Measurements from ENCODE around the gene PSD2.

Gene PSD2

GRCh38 chr5:139852696-139853095 is 57.1 kb downstream of the PSD2 start:
- Histone ChIP-seq H3K9ac (ENCODE audit: low read depth, low read length) (no peak overlapping the region), H3K4me1 (ENCODE audit: insufficient read depth, low read length) (no peaks in the 10 kb centered on the region), H3K36me3 (ENCODE audit: insufficient read depth, low read length) (no peaks in the 10 kb centered on the region), H3K9me3 (ENCODE audit: control insufficient read depth, insufficient read depth, low read length) (no peaks in the 10 kb centered on the region)

- no peaks in the 10 kb centered on the region for H3K9me3 ChIP-seq (ENCODE audit: control insufficient read depth, insufficient read depth, low read length)
- no peak overlapping the region for H3K9ac ChIP-seq (ENCODE audit: low read depth, low read length)
- H3K36me3 ChIP-seq (ENCODE audit: insufficient read depth, low read length), result no peaks in the 10 kb centered on the region
- no peaks in the 10 kb centered on the region for H3K4me1 ChIP-seq (ENCODE audit: insufficient read depth, low read length)
Observed at GRCh38 chr5:139854029-139854605, 58.5 kb downstream of the PSD2 start.

- Histone ChIP-seq H3K36me3 (ENCODE audit: insufficient read depth, low read length) (no peaks in the 10 kb centered on the region), H3K4me1 (ENCODE audit: insufficient read depth, low read length) (no peaks in the 10 kb centered on the region), H3K9me3 (ENCODE audit: control insufficient read depth, insufficient read depth, low read length) (no peaks in the 10 kb centered on the region), H3K9ac (ENCODE audit: low read depth, low read length) (no peak overlapping the region)
Observed at GRCh38 chr5:139854953-139855352, 59.3 kb downstream of the PSD2 start.

- Histone ChIP-seq H3K9me3 (ENCODE audit: control insufficient read depth, insufficient read depth, low read length) (no peaks in the 10 kb centered on the region), H3K36me3 (ENCODE audit: insufficient read depth, low read length) (no peaks in the 10 kb centered on the region), H3K4me1 (ENCODE audit: insufficient read depth, low read length) (no peaks in the 10 kb centered on the region), H3K9ac (ENCODE audit: low read depth, low read length) (no peak overlapping the region)
Observed at GRCh38 chr5:139855451-139855850, 59.8 kb downstream of the PSD2 start.

GRCh38 chr5:139855946-139856540 is 60.4 kb downstream of the PSD2 start:
- Histone ChIP-seq H3K9me3 (ENCODE audit: control insufficient read depth, insufficient read depth, low read length) (no peaks in the 10 kb centered on the region), H3K9ac (ENCODE audit: low read depth, low read length) (no peak overlapping the region), H3K4me1 (ENCODE audit: insufficient read depth, low read length) (no peaks in the 10 kb centered on the region), H3K36me3 (ENCODE audit: insufficient read depth, low read length) (no peaks in the 10 kb centered on the region)

GRCh38 chr5:139856714-139857113 is 61.1 kb downstream of the PSD2 start:
- H3K36me3 ChIP-seq (ENCODE audit: insufficient read depth, low read length), result no peaks in the 10 kb centered on the region
- no peaks in the 10 kb centered on the region for H3K9me3 ChIP-seq (ENCODE audit: control insufficient read depth, insufficient read depth, low read length)
- no peak overlapping the region for H3K9ac ChIP-seq (ENCODE audit: low read depth, low read length)
- no peaks in the 10 kb centered on the region for H3K4me1 ChIP-seq (ENCODE audit: insufficient read depth, low read length)

- Histone ChIP-seq H3K36me3 (ENCODE audit: insufficient read depth, low read length) (no peaks in the 10 kb centered on the region), H3K9ac (ENCODE audit: low read depth, low read length) (no peak overlapping the region), H3K4me1 (ENCODE audit: insufficient read depth, low read length) (0 out of 2 replicates have a peak, but pooled peaks cover 4% of the 10 kb centered on the region), H3K9me3 (ENCODE audit: control insufficient read depth, insufficient read depth, low read length) (no peaks in the 10 kb centered on the region)
Observed at GRCh38 chr5:139859013-139859412, 63.4 kb downstream of the PSD2 start.

- H3K36me3 ChIP-seq (ENCODE audit: insufficient read depth, low read length), result no peaks in the 10 kb centered on the region
- no peaks in the 10 kb centered on the region for H3K9me3 ChIP-seq (ENCODE audit: control insufficient read depth, insufficient read depth, low read length)
- no peak overlapping the region for H3K9ac ChIP-seq (ENCODE audit: low read depth, low read length)
- H3K4me1 ChIP-seq (ENCODE audit: insufficient read depth, low read length), result 0 out of 2 replicates have a peak, but pooled peaks cover 4% of the 10 kb centered on the region
Observed at GRCh38 chr5:139861021-139861888, 65.6 kb downstream of the PSD2 start.

GRCh38 chr5:139861889-139862207 is 66.2 kb downstream of the PSD2 start:
- no peak overlapping the region for H3K9ac ChIP-seq (ENCODE audit: low read depth, low read length)
- H3K4me1 ChIP-seq (ENCODE audit: insufficient read depth, low read length), result 0 out of 2 replicates have a peak, but pooled peaks cover 4% of the 10 kb centered on the region
- no peaks in the 10 kb centered on the region for H3K9me3 ChIP-seq (ENCODE audit: control insufficient read depth, insufficient read depth, low read length)
- no peaks in the 10 kb centered on the region for H3K36me3 ChIP-seq (ENCODE audit: insufficient read depth, low read length)

GRCh38 chr5:139862313-139862712 is 66.7 kb downstream of the PSD2 start:
- 0 out of 2 replicates have a peak, but pooled peaks cover 4% of the 10 kb centered on the region for H3K4me1 ChIP-seq (ENCODE audit: insufficient read depth, low read length)
- no peaks in the 10 kb centered on the region for H3K9me3 ChIP-seq (ENCODE audit: control insufficient read depth, insufficient read depth, low read length)
- H3K36me3 ChIP-seq (ENCODE audit: insufficient read depth, low read length), result no peaks in the 10 kb centered on the region
- H3K9ac ChIP-seq (ENCODE audit: low read depth, low read length), result no peak overlapping the region

GRCh38 chr5:139862803-139863202 is 67.2 kb downstream of the PSD2 start:
- no peaks in the 10 kb centered on the region for H3K9me3 ChIP-seq (ENCODE audit: control insufficient read depth, insufficient read depth, low read length)
- H3K36me3 ChIP-seq (ENCODE audit: insufficient read depth, low read length), result no peaks in the 10 kb centered on the region

GRCh38 chr5:139863361-139863760 is 67.8 kb downstream of the PSD2 start:
- no peaks in the 10 kb centered on the region for H3K9me3 ChIP-seq (ENCODE audit: control insufficient read depth, insufficient read depth, low read length)
- H3K4me1 ChIP-seq (ENCODE audit: insufficient read depth, low read length), result 0 out of 2 replicates have a peak, but pooled peaks cover 4% of the 10 kb centered on the region
- no peak overlapping the region for H3K9ac ChIP-seq (ENCODE audit: low read depth, low read length)
- no peaks in the 10 kb centered on the region for H3K36me3 ChIP-seq (ENCODE audit: insufficient read depth, low read length)

More at GRCh38 chr5:139862803-139863202, 67.2 kb downstream of the PSD2 start:
- Histone ChIP-seq H3K9ac (ENCODE audit: low read depth, low read length) (no peak overlapping the region), H3K4me1 (ENCODE audit: insufficient read depth, low read length) (0 out of 2 replicates have a peak, but pooled peaks cover 4% of the 10 kb centered on the region)

GRCh38 chr5:139863855-139864558 is 68.4 kb downstream of the PSD2 start:
- Histone ChIP-seq H3K9me3 (ENCODE audit: control insufficient read depth, insufficient read depth, low read length) (no peaks in the 10 kb centered on the region), H3K4me1 (ENCODE audit: insufficient read depth, low read length) (0 out of 2 replicates have a peak, but pooled peaks cover 4% of the 10 kb centered on the region), H3K9ac (ENCODE audit: low read depth, low read length) (no peak overlapping the region)

GRCh38 chr5:139864716-139865483 is 69.3 kb downstream of the PSD2 start:
- H3K9me3 ChIP-seq (ENCODE audit: control insufficient read depth, insufficient read depth, low read length), result no peaks in the 10 kb centered on the region
- H3K4me1 ChIP-seq (ENCODE audit: insufficient read depth, low read length), result 0 out of 2 replicates have a peak, but pooled peaks cover 4% of the 10 kb centered on the region
- H3K36me3 ChIP-seq (ENCODE audit: insufficient read depth, low read length), result no peaks in the 10 kb centered on the region
- H3K9ac ChIP-seq (ENCODE audit: low read depth, low read length), result no peak overlapping the region

More at GRCh38 chr5:139863855-139864558, 68.4 kb downstream of the PSD2 start:
- no peaks in the 10 kb centered on the region for H3K36me3 ChIP-seq (ENCODE audit: insufficient read depth, low read length)
